BJ (cell line): ENCODE measurements around the gene CBLIF. TPM values are rescaled to one million over a fixed set of nuclear protein-coding genes. Genes with fewer than 3 reads are reported as not detected.
"Not testable (repeated sequence)": the region's sequence is repeated elsewhere in the genome, so short reads cannot be mapped to it uniquely, and the experiment has no call there.

Experiments
- CTCF ChIA-PET: fragments of 350-600 bp; formaldehyde crosslinking; extraction: SDS; loops from one replicate; lab custom pipeline; 2021; ENCODE audit warnings: antibody characterized with exemption, inconsistent platforms; lab: Yijun Ruan, JAX
- POLR2A ChIA-PET: fragments of 300-600 bp; sonication (Branson Sonifier 250); formaldehyde crosslinking; extraction: SDS; loops from one replicate; lab custom pipeline; 2021; ENCODE audit warnings: antibody characterized with exemption; lab: Charles Lee
- DNase-seq: peaks from one replicate; pipeline ENCODE4 v3.0.0-alpha.2; 2011; ENCODE audit warnings: low read depth
- H3K27me3 ChIP-seq: 2 replicates; pipeline ENCODE4 v1.6.0; 2011; ENCODE audit warnings: low read length; ENCODE audit not compliant: control insufficient read depth, insufficient read depth
- H3K36me3 ChIP-seq: 2 replicates; pipeline ENCODE4 v1.5.1; 2011; ENCODE audit warnings: low read length; ENCODE audit not compliant: control insufficient read depth, insufficient read depth
- H3K4me3 ChIP-seq: 2 replicates; pipeline ENCODE4 v1.5.1; 2011; ENCODE audit warnings: low read depth, mild to moderate bottlenecking, control low read depth, low read length
- CTCF ChIP-seq: IDR thresholded peaks from 2 replicates; pipeline ENCODE4 v1.5.1; 2011; ENCODE audit warnings: low read depth, mild to moderate bottlenecking, control low read depth, inconsistent platforms, low read length, moderate library complexity; ENCODE audit not compliant: insufficient read depth
- polyA plus RNA-seq: library from polyadenylated mRNA; depleted of rRNA; stranded (reverse); fragments of >200 nt; gene quantifications from 2 replicates; pipeline ENCODE4 v1.2.3, GENCODE V29; 2011

Gene CBLIF
- polyA plus RNA-seq, 1 experiment, result not detected

GRCh38 chr11:59787255-59787588, 58.1 kb downstream of the CBLIF start:
- POLR2A ChIA-PET, result no interaction called here
- Histone ChIP-seq H3K4me3 (no peak overlapping the region), H3K36me3 (no peaks in the 10 kb centered on the region; the same call in 1 of the 2 replicates), H3K27me3 (no peaks in the 10 kb centered on the region)
- CTCF ChIA-PET, result interaction anchor here (0.9 to 1.4 kb wide), 2 partner anchors 14 to 34 kb away, joined by 4 to 5 read pairs; no protein-coding TSS in a partner anchor
- no peak for DNase-seq
- TF ChIP-seq CTCF, result no peak

- POLR2A ChIA-PET, result no interaction called here
- TF ChIP-seq CTCF, result no peak
- CTCF ChIA-PET, result interaction anchor here (0.8 to 1.9 kb wide), 4 partner anchors 10 to 31 kb away, joined by 4 to 7 read pairs (median 6); partner anchors contain the start of gene STX3
- Histone ChIP-seq H3K27me3 (no peaks in the 10 kb centered on the region), H3K4me3 (no peak overlapping the region), H3K36me3 (no peaks in the 10 kb centered on the region; the same call in 1 of the 2 replicates)
- DNase-seq, result no peak
Measured at GRCh38 chr11:59785818-59786217, 59.5 kb downstream of the CBLIF start.

GRCh38 chr11:59784441-59784840, 60.9 kb downstream of the CBLIF start:
- CTCF ChIA-PET, result interaction anchor here (1.6 to 1.9 kb wide), 2 partner anchors 17 to 30 kb away, joined by 7 read pairs; partner anchors contain the start of gene STX3
- H3K4me3 ChIP-seq, H3K36me3 ChIP-seq, H3K27me3 ChIP-seq, DNase-seq, POLR2A ChIA-PET: not testable (repeated sequence)

GRCh38 chr11:59783632-59784090, 61.6 kb downstream of the CBLIF start:
- ChIA-PET CTCF (no interaction called here), POLR2A (no interaction called here)
- no peak for DNase-seq
- Histone ChIP-seq H3K4me3 (no peak overlapping the region), H3K27me3 (no peaks in the 10 kb centered on the region), H3K36me3 (no peaks in the 10 kb centered on the region)
- no peak for TF ChIP-seq CTCF

- CTCF ChIA-PET, result interaction anchor here (0.6 kb wide), 2 partner anchors 29 to 245 kb away, joined by 3 to 4 read pairs; no protein-coding TSS in a partner anchor
- DNase-seq, result no peak
- no peaks in the 10 kb centered on the region for H3K27me3 ChIP-seq
- H3K4me3 ChIP-seq, result no peak overlapping the region
- POLR2A ChIA-PET, result no interaction called here
- no peak for TF ChIP-seq CTCF
- H3K36me3 ChIP-seq, result no peaks in the 10 kb centered on the region
Measured at GRCh38 chr11:59782080-59782479, 63.2 kb downstream of the CBLIF start.

GRCh38 chr11:59779487-59779886, 65.8 kb downstream of the CBLIF start:
- DNase-seq, result no peak
- Histone ChIP-seq H3K4me3 (no peak overlapping the region), H3K27me3 (no peaks in the 10 kb centered on the region), H3K36me3 (no peaks in the 10 kb centered on the region)
- no peak for TF ChIP-seq CTCF
- ChIA-PET CTCF (no interaction called here), POLR2A (no interaction called here)
